BE2C (cell line): ENCODE data around the gene ZNF618.

Experiments used
- DNase-seq: peaks from one replicate; pipeline ENCODE4 v3.0.0-alpha.2; 2020
- H3K27me3 ChIP-seq: fragments of 250-450 bp; sonication (Bioruptor Pico); 2 replicates; pipeline ENCODE4 v1.5.1; 2020; ENCODE audit warnings: mild to moderate bottlenecking
- H3K36me3 ChIP-seq: fragments of 250-450 bp; sonication (Bioruptor Pico); 2 replicates; pipeline ENCODE4 v1.5.1; 2020; ENCODE audit warnings: mild to moderate bottlenecking
- H3K4me1 ChIP-seq: fragments of 250-450 bp; sonication (Bioruptor Pico); 2 replicates; pipeline ENCODE4 v1.5.1; 2020
- H3K4me3 ChIP-seq: 2 replicates; pipeline ENCODE4 v1.5.1; 2011; ENCODE audit warnings: low read depth, low read length
- H3K9me3 ChIP-seq: fragments of 250-450 bp; sonication (Bioruptor Pico); 2 replicates; pipeline ENCODE4 v1.5.1; 2020
- CTCF ChIP-seq: IDR thresholded peaks from 2 replicates; pipeline ENCODE4 v1.5.1; 2012; ENCODE audit warnings: mild to moderate bottlenecking, low read depth, low read length

The ZNF618 gene

GRCh38 chr9:113914517-113914916 lies 38.4 kb downstream of the ZNF618 start:
- H3K27me3 ChIP-seq = no peaks in the 10 kb centered on the region
- DNase-seq = no peak
- 0 out of 2 replicates have a peak, but pooled peaks cover 2% of the 10 kb centered on the region for H3K36me3 ChIP-seq
- TF ChIP-seq CTCF = no peak
- no peak overlapping the region for H3K4me3 ChIP-seq
- H3K9me3 ChIP-seq = no peaks in the 10 kb centered on the region
- peaks cover 11% of the 10 kb centered on the region for H3K4me1 ChIP-seq

- Histone ChIP-seq H3K9me3 (no peaks in the 10 kb centered on the region), H3K4me1 (peaks cover 11% of the 10 kb centered on the region), H3K36me3 (0 out of 2 replicates have a peak, but pooled peaks cover 2% of the 10 kb centered on the region), H3K4me3 (no peak overlapping the region), H3K27me3 (no peaks in the 10 kb centered on the region)
- DNase-seq = no peak
- TF ChIP-seq CTCF = no peak
Measured at GRCh38 chr9:113915817-113916434, 39.8 kb downstream of the ZNF618 start.

GRCh38 chr9:113916931-113917330 lies 40.8 kb downstream of the ZNF618 start:
- no peaks in the 10 kb centered on the region for H3K27me3 ChIP-seq
- no peak for TF ChIP-seq CTCF

GRCh38 chr9:113918697-113919350 lies 42.7 kb downstream of the ZNF618 start:
- DNase-seq = no peak
- no peak for TF ChIP-seq CTCF
- Histone ChIP-seq H3K4me1 (no peaks in the 10 kb centered on the region), H3K36me3 (0 out of 2 replicates have a peak, but pooled peaks cover 2% of the 10 kb centered on the region), H3K9me3 (no peaks in the 10 kb centered on the region), H3K27me3 (no peaks in the 10 kb centered on the region), H3K4me3 (no peak overlapping the region)

More at GRCh38 chr9:113916931-113917330, 40.8 kb downstream of the ZNF618 start:
- H3K36me3 ChIP-seq = 0 out of 2 replicates have a peak, but pooled peaks cover 2% of the 10 kb centered on the region
- no peak for DNase-seq
- H3K4me1 ChIP-seq = peaks cover 8% of the 10 kb centered on the region
- H3K4me3 ChIP-seq = no peak overlapping the region
- H3K9me3 ChIP-seq = no peaks in the 10 kb centered on the region

- no peak for TF ChIP-seq CTCF
- no peak for DNase-seq
- Histone ChIP-seq H3K9me3 (no peaks in the 10 kb centered on the region), H3K27me3 (no peaks in the 10 kb centered on the region), H3K36me3 (0 out of 2 replicates have a peak, but pooled peaks cover 2% of the 10 kb centered on the region), H3K4me3 (no peak overlapping the region), H3K4me1 (no peaks in the 10 kb centered on the region)
Measured at GRCh38 chr9:113919382-113919781, 43.3 kb downstream of the ZNF618 start.

- Histone ChIP-seq H3K36me3 (0 out of 2 replicates have a peak, but pooled peaks cover 2% of the 10 kb centered on the region), H3K27me3 (no peaks in the 10 kb centered on the region), H3K4me1 (no peaks in the 10 kb centered on the region), H3K4me3 (no peak overlapping the region), H3K9me3 (no peaks in the 10 kb centered on the region)
- TF ChIP-seq CTCF = no peak
- no peak for DNase-seq
Measured at GRCh38 chr9:113919871-113920270, 43.8 kb downstream of the ZNF618 start.
